HG02678 (cell line): ENCODE data around the gene ETV2.
"Not testable (repeated sequence)": the region's sequence is repeated elsewhere in the genome, so short reads cannot be mapped to it uniquely, and the experiment has no call there.

ENCODE experiments used
- ATAC-seq: cut with Tn5 transposase; IDR thresholded peaks from one replicate; pipeline ENCODE4 v1.9.1; 2021; ENCODE audit warnings: mild to moderate bottlenecking, moderate library complexity; ENCODE audit not compliant: unreplicated experiment

The ETV2 gene

DNA sequence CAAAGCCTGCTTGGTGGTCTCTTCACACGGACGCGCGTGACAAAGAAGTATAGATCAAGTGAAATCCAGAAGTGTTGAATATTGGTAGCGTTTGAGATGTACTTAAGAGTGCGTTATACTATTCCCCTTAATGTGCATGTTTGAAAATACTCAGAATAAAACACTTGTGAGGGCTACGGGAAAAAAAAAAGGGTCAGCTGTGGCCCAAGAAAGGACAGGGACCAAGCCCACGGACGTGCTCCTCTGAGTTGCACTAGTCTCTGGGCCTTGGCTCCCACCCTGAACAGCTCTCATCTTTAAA is 13.3 kb upstream of the ETV2 start:
- ATAC-seq: no peak

DNA sequence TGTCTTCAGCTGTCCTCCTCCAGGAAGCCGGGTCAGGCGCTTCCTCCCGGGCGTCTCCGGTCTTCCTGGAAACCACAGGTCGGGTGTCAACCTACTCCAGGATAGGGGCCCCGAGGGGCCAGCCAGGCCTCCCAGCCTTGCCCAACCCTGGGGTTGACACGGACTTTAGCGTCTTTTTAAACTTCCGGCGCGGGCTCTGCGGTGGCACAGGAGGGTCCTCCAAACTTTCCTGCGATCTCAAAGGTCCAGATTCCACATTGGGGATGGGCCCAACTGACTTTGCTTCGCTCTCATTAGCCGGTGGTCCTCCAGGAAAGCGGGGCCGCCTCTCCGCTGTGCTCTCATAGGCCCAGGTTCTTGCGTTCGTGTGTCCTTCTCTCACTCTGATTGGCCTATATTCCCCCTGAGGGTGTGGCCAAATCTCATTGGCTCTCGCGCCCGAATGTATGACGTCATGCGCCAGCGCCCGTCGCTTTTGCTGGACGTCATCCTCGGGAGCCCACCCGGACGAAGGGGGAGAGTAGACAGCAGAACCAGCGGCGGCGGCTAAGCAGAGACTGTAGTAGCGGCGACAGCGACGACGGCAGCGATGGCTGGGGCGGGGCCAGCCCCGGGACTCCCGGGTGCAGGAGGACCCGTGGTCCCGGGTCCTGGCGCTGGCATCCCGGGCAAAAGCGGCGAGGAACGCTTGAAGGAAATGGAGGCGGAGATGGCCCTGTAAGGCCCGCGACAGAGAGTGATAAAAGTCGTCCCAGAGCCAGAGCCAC is 12.8 kb upstream of the ETV2 start, which contains the start of gene RBM42:
RBM42 (plus strand) TSS at position 472 of the 767 bp plus-strand sequence; CDS start at position 590, 118 bp downstream.
- peak; percentile 98 for ATAC-seq

GRCh38 chr19:35629332-35629633 is 12.3 kb upstream of the ETV2 start:
- ATAC-seq: peak; percentile 1

DNA sequence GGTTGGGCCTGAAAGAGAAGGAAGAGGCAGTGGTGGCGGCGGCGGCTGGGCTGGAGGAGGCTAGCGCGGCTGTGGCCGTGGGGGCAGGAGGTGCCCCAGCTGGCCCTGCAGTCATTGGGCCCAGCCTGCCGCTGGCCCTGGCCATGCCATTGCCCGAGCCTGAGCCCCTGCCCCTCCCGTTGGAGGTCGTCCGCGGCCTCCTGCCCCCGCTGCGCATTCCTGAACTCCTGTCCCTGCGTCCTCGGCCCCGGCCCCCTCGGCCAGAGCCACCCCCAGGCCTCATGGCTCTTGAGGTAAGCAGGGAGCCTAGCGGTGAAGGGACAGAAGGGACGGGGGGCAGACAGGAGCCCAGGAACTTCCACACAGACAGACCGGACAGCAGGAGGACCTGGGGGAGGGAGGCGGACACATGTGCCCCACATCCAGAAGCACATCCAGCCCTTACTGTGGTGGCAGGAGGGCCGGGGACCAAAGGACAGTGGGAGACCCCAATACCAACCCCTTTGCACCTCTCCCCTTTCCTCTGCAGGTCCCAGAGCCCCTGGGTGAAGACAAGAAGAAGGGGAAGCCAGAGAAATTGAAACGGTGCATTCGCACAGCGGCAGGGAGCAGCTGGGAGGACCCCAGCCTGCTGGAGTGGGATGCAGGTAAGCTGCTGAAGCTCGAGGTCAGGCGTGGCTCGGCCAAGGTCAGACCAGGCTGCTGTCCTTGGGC is 7.7 kb upstream of the ETV2 start:
- ATAC-seq: no peak

- ATAC-seq: no peak
Observed at GRCh38 chr19:35636651-35637050, 4.9 kb upstream of the ETV2 start.

- no peak for ATAC-seq
Observed at GRCh38 chr19:35637165-35637564, 4.4 kb upstream of the ETV2 start.

DNA sequence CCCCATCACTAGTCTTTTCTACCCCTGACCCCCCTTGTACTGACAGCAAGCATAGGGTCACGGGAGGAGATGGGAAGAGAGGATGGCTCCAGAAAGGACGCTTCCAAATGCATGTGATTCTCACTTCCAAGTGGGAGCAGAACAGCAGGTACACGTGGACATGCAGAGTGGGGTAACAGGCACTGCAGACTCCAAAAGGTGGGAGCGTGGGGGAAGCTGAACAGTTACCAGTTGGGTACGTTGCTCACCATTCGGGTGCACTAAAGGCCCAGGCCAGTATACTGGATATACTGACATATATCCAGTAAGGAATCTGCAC is 2.3 kb upstream of the ETV2 start:
- no peak for ATAC-seq

- no peak for ATAC-seq
Observed at GRCh38 chr19:35639863-35640262, 1.7 kb upstream of the ETV2 start.

- no peak for ATAC-seq
Observed at GRCh38 chr19:35642312-35642711, 767 bp downstream of the ETV2 start.

DNA sequence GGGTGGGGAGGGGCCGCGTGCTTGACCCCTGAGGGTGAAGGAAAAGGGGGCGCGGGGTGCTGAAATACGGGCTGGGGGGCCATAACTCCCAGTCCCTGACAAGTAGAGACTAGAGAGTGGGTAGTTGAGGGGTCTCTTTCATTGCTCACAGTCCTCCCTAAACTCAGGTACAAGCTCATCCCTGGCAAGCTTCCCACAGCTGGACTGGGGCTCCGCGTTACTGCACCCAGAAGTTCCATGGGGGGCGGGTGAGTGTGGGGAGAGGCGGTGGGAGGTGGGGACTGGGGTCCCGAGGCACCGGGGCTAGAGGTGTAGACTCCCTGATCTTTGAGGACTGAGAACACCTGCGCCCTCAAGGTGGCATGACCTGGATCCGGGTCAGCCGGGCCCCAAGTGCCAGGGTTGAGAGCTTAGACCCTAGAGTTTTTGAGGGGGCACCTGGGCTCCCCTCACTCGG is 1.3 kb downstream of the ETV2 start:
- no peak for ATAC-seq

DNA sequence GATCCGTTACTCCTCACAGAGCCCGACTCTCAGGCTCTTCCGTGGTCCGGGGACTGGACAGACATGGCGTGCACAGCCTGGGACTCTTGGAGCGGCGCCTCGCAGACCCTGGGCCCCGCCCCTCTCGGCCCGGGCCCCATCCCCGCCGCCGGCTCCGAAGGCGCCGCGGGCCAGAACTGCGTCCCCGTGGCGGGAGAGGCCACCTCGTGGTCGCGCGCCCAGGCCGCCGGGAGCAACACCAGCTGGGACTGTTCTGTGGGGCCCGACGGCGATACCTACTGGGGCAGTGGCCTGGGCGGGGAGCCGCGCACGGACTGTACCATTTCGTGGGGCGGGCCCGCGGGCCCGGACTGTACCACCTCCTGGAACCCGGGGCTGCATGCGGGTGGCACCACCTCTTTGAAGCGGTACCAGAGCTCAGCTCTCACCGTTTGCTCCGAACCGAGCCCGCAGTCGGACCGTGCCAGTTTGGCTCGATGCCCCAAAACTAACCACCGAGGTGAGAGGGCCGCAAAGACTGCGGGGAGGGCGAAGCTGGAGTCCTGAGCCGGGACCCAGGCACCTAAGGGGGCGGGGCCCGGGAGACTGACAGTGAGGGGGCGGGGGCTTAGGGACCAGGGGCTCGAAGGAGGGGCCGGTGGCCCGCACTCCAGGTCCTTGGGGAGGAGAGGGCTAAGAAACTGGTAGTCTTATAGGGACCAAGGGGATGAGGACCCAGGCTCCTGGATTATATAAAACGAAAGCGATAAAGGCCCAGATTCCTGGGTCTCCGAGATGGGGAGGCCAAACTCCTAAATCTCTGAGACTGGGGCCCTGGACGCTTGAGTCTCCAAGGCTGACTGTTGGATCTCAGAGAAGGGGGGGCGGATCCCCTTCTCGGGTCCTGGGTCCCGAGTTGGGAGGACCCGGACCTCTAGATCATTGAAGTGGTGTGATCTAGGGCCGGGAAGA is 2.0 kb downstream of the ETV2 start:
- peak; percentile 39 for ATAC-seq

GRCh38 chr19:35644206-35644986 is 2.9 kb downstream of the ETV2 start:
- peak; percentile 68 for ATAC-seq

DNA sequence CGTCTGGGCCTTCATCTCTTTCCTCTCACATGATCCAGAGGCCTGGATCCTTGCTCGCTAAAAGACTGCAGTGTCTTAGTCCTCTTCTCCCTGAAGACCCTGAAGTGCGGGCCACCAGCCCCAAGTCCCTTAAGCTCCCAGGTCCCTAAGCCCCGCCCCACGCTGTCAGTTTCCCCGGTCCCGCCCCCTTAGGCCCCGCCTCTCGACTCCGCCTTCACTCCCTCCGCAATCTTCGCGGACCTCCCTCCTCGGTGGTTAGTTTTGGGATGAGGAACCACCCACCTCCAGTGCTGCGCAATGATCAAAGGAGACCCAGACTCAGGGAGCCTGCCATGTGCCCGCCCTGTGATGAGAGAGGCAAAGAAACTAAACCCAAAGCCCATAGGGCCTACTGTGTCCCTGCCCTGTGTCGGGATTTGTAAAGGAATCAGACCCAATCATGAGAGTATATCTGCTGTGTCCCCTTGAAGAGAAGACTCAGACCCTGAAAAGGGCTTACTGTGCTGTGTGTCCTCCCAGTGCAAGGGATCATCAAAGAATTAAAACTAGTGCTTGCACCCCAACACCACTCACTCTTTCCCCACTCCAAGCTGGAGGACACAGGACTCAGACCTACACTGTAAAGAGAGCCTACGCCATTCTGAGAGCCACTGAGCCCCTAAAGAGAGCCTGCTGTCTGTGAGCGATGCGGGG is 3.6 kb downstream of the ETV2 start:
- no peak for ATAC-seq

DNA sequence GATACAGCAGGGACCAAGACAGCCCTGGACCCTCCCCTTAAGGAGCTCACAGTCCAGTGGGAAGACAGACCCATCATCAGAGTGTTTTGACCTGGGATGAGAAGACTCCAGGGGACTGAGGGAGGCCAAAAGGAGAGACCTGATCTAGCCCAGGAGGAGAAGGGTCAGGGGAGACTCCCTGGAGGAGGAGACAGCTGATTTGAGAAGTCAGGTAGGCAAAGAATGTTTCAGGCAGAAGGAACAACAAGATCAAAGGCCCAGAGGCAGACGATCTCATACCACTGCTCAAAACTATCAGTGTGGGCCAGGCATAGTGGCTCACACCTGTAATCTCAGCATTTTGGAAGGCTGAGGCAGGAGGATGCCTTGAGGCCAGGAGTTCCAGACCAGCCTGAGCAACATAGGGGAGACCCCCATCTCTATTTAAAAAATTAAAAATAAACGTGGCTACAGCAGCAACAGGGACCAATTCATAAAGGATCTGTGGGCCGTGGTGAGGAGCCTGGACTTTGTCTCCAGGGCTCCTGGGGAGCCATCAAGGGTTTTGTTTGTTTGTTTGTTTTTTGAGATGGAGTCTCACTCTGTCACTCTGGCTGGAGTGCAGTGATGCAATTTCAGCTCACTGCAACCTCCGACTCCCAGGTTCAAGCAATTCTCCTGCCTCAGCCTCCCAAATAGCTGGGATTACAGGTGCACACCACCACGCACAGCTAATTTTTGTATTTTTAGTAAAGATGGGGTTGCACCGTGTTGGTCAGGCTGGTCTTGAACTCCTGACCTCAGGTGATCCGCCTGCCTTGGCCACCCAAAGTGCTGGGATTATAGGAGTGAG is 4.4 kb downstream of the ETV2 start:
- no peak for ATAC-seq

GRCh38 chr19:35648017-35648961 is 6.7 kb downstream of the ETV2 start, which contains the start of gene COX6B1:
COX6B1 (plus strand) TSS chr19:35648323; CDS start chr19:35651244, 2,921 bp downstream.
- peak; percentile 60 for ATAC-seq

- ATAC-seq: no peak
Observed at GRCh38 chr19:35650581-35650980, 9.0 kb downstream of the ETV2 start.

- not testable (repeated sequence) for ATAC-seq
Observed at GRCh38 chr19:35654828-35655227, 13.3 kb downstream of the ETV2 start.

DNA sequence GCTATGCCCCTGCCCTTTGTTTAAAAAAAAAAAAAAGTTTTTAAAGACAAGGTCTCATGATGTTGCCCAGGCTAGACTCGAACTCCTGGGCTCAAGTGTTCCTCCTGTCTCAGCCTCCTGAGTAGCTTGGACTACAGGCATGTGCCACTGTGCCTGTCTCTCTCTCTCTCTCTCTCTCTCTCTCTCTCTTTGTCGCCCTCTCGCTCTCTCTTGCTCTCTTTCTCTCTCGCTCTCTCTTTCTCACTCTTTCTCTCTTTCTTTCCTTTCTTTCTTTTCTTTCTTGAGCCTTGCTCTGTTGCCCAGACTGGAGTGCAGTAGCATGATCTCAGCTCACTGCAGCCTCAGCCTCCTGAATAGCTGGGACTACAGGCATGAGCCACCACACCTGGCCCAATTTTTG is 14.1 kb downstream of the ETV2 start:
- ATAC-seq: no peak
